Retina (tissue), 1 donor: ENCODE measurements around the gene PRKAR1B.

Source experiments
- DNase-seq: peaks from one replicate; pipeline ENCODE4 v3.0.0-alpha.2; 2016

PRKAR1B gene

DNA sequence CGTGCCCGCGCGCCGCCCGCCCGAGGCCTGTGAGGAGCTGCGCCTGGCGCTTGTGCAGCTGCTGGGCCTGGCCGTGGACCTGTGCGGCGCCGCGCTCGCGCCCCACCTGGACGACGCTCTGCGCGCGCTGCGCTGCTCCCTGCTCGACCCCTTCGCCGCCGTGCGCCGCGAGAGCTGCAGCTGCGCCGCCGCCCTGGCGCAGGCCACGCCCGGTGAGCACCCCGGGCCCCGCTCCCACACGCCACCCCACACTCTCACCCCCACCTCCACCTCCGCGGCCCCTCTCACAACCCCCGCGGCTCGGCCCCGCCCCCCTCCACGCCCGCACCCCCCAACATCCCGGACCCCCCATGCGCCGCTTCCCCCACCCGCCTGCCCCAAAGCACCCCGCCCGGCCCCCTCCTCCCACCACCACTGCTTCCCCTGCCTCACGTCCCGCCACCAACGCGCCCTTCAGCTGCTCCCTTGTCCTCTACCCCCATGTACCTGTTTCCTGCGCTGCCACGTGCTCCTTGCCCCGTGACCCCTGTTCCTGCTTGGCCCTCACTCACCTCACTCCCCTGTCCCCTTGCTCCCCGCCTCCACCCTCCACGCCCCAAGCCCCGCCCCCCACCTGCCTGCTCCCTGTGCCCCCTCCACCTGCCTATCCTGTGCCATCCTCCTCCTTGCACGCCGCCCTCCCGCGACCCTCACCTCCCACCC is at the start of gene PRKAR1B:
PRKAR1B (minus strand) TSS at position 178 of the 702 bp plus-strand sequence. CDS start 15,776 bp downstream, outside the sequence.
- DNase-seq: no peak

DNA sequence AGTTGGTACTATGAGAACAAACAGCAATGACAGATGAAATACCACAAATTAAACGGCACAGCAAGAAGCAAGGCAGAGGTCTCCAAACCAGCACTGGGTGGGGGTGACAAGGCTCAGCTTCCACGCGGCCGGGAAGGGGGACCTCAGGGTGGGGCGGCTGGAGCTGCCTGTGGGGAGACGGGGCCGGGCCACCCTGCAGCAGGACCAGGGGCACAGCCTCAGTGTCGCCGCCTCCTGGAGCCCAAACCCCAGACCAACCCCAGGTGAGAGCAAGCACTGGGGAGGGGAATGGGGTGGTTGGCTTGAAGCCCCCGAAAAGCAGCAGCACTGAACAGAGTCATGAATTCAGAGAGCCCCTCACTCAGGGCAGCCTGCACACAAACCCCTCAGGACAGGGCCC is 49.3 kb upstream of the PRKAR1B start:
- DNase-seq: no peak

GRCh38 chr7:774161-775109 is 47.4 kb upstream of the PRKAR1B start:
- DNase-seq: peak; percentile 83

- DNase-seq: no peak
These were observed 46.5 kb upstream of the PRKAR1B start for GRCh38 chr7:773622-773915.

DNA sequence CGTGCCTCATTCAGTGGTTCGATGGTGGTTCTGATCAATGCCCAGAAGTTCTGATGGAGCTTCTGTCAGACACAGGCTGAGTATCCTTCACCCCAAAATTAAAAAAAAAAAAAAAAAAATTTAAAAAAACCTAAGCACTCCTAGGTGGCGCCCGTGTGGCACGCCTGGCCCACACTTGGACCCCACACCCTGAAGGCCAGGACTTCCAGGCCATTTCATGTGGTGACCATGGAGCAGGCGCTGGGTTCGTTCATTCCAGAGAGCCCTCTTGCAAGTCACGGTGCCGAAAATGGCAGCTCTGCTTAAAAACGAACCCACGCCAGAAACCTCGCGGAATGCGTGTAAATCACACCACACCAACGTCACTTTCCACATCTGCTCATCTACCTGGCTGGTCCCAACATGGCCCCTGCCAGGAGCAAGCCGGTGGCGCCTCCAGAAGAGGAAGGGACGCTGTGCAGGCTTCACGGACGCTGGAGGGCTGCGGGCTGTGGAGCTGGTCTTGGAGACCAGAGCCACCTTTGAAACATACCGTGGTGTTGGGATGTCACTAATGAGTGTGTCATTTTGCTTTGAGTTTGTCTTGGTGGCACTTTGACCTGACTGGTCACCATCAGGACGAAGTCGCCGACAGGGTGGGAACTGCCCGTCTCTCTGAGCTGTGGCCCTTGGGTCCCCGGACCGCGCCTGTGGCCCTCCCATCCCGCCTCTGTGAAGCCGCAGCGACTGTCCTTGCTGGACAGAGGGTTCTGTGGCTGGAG is 46.0 kb upstream of the PRKAR1B start:
- no peak for DNase-seq

GRCh38 chr7:772392-772791 is 45.3 kb upstream of the PRKAR1B start:
- no peak for DNase-seq

DNA sequence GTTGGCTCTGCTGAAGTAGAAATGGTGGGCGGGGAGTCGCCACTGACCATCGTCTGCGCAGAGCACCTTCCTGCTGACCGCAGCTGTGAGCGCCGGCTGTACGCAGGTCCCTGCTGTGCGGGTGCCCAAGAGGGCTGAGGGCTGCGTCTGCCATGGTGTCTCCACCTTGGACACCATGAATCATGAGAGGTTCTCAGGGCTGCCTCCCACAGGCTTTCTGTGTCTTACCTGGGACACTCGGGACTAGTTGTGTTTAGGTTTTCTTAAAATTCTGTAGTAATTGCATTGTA is 44.9 kb upstream of the PRKAR1B start:
- no peak for DNase-seq

- no peak for DNase-seq
These were observed 44.3 kb upstream of the PRKAR1B start for GRCh38 chr7:771234-772004.

GRCh38 chr7:770741-771166 is 43.7 kb upstream of the PRKAR1B start:
- DNase-seq: no peak

GRCh38 chr7:770336-770735 is 43.3 kb upstream of the PRKAR1B start:
- DNase-seq: no peak

DNA sequence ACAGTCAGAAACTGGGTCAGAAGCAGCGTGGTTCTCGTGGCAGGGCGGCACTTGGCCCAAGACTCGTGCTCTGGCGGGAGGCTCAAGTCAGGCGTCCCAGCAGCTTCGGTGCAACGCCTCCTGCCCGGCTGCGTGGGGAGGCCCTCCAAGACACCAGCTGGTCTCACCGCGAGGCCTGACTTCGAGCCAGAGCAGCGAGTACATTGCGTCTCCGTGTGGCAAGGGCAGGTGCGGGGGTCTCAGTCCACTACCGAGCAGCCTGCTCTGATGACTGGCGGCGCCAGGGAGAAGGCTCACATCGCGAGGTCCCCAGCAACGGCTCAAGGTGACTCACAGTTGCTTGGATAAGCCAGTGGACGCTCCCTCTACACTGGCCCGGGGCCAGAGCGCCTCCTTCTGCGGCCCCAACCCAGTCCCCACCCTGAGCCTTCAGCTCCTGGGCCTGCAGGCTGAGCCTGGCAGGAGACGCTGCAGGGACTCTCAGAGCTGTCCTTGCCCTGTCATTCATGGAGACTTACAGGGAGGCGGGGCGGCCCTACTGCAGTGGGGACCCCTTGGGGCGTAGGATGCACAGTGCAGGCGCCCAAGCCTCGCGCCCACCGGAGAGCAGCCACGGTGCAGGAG is 41.9 kb upstream of the PRKAR1B start:
- peak; percentile 33 for DNase-seq

GRCh38 chr7:767941-768731 is 41.1 kb upstream of the PRKAR1B start:
- DNase-seq: peak; percentile 53

DNA sequence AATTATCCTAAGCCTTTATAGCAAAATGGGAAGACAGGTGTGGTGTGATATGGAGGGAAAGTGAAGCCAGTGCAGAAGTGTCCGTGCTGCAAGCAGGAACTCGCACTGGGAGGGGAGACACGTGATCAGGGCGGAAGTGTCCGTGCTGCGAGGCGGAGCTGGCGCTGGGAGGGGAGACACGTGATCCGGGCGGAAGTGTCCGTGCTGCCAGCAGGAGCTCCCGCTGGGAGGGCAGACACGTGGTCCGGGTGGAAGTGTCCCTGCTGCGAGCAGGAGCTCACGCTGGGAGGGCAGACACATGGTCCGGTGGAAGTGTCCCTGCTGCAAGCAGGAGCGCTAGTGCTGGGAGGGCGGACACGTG is 40.5 kb upstream of the PRKAR1B start:
- DNase-seq: no peak

- DNase-seq: no peak
These were observed 38.3 kb upstream of the PRKAR1B start for GRCh38 chr7:765383-765782.

DNA sequence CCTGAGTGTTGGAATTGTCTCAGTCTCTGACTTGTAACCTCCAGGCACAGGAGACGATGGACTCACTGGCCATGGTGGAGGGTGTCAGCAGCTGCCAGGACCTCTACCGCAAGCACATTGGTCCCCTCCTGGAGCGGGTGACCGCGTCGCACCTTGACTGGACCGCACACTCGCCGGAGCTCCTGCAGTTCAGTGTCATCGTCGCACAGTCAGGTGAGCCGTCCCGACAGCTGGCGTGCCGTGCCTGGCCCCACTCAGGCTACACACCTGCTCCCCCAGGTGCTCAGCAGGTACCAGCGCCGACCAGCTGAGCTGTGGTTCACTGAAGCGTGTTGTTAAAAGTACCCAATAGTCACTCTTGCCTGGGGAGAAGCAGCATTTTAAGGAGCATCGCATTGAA is 36.7 kb upstream of the PRKAR1B start:
- DNase-seq: no peak

- DNase-seq: no peak
These were observed 35.8 kb upstream of the PRKAR1B start for GRCh38 chr7:762885-763284.

DNA sequence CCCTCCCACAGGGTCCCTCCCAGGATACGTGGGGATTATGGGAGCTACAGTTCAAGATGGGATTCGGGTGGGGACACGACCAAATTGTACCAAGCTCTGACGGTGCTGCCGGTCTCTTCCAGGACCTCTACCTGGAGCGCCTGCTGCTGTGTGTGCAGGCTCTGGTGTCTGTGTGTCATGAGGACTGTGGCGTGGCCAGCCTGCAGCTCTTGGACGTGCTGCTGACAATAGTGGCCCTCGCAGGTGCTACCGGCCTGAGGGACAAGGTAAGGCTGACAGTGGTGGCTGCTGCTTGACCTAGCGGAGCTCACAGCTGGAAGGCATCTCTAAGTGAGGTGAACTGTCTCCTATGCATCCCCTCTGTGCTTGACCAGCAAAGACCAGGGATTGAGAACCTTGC is 34.5 kb upstream of the PRKAR1B start:
- no peak for DNase-seq

DNA sequence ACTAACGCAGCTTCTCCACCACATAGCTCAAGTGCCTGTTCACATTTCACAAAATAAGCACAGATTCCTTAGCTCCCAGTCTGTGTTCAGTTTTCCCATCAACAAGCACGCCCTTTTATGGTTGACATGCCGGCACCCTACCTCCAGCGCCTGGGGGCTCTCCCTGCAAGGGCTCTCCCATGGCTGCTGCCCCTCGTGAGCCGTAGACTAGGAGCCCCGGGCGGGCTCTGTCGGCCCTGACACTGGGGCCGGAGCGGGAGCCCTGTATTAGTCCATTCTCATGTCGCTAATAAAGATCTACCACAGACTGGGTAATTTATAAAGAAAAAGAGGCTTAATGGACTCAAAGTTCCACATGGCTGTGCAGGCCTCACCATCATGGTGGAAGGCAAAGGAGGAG is 34.0 kb upstream of the PRKAR1B start:
- no peak for DNase-seq

DNA sequence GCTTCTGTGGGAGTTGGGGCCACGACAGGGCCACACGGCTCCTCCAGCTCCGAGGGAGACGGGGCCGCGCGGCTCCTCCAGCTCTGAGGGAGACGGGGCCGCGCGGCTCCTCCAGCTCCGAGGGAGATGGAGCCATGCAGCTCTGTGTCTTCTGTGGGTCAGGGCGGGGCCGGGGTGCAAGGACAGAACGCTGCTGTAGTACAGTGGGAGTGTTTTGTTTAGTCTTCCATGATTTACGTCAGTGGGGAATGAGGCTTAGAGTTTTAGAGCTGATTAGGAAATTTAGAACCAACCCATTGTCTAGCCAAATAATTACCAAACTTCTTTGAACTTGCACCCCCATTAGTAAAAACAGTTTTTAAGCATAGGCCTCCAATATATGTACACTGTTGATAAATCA is 32.9 kb upstream of the PRKAR1B start:
- no peak for DNase-seq

DNA sequence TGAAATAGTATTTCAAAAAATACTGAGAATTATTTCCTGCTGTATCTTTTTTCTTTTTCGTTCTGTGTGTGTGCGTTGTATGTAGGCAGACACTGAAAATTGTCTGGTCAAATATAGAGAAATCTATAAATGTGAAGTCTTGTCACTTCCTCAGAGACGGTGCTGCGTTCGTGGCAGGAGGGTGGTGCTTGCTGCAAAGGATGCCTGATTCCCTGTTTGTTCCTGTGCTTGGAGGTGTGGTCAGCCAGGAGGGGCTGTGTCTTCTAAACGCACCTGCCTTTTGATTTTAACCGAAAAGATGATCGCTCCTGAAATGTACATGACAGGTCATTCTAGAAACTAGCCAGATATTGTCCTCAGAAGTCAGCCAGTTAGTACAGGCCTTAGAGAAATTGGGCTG is 32.5 kb upstream of the PRKAR1B start:
- DNase-seq: no peak

DNA sequence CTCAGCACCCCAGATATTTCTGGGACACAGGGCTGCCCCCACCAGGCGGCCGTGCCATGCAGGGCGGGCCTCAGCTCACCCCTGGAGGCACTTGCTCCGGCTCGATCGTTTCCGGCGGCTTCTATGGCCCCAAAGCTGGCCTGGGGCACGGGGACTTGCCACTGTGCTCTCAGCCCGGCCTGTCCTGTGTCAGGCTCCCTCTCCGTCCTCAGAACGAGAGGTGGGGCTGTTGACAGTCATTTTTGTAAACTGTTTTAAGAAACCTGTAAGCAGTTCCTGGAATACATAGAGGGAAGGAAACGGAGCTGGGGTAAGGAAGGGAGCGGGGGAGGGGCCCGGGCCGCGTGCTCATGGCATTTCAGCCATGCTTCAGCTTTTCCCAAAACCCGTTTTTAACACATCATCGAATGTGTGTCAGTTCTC is 30.7 kb upstream of the PRKAR1B start:
- no peak for DNase-seq
